HG03175 (cell line): ENCODE data around the gene CATSPERD.

Source experiments
- ATAC-seq: cut with Tn5 transposase; IDR thresholded peaks from one replicate; pipeline ENCODE4 v1.9.1; 2021; ENCODE audit warnings: mild to moderate bottlenecking, moderate library complexity; ENCODE audit not compliant: unreplicated experiment

Gene CATSPERD

GRCh38 chr19:5801796-5802619 lies 81.6 kb downstream of the CATSPERD start:
- ATAC-seq, result no peak

- no peak for ATAC-seq
These were observed 83.0 kb downstream of the CATSPERD start for GRCh38 chr19:5803441-5803751.

- ATAC-seq, result peak; percentile 75
These were observed 83.5 kb downstream of the CATSPERD start for GRCh38 chr19:5803752-5804515.

- no peak for ATAC-seq
These were observed 84.4 kb downstream of the CATSPERD start, which contains the start of gene NRTN for GRCh38 chr19:5804516-5805461. NRTN (plus strand) TSS chr19:5805067; CDS start chr19:5824166, 19,099 bp downstream.

- no peak for ATAC-seq
These were observed 85.2 kb downstream of the CATSPERD start for GRCh38 chr19:5805462-5806132.

GRCh38 chr19:5806133-5806489 lies 85.7 kb downstream of the CATSPERD start:
- ATAC-seq, result no peak

GRCh38 chr19:5806905-5807304 lies 86.5 kb downstream of the CATSPERD start:
- no peak for ATAC-seq

GRCh38 chr19:5808120-5808816 lies 87.8 kb downstream of the CATSPERD start:
- ATAC-seq, result no peak

- ATAC-seq, result no peak
These were observed 88.6 kb downstream of the CATSPERD start for GRCh38 chr19:5809053-5809452.

GRCh38 chr19:5809469-5809868 lies 89.0 kb downstream of the CATSPERD start:
- no peak for ATAC-seq

GRCh38 chr19:5811117-5811516 lies 90.7 kb downstream of the CATSPERD start:
- no peak for ATAC-seq

GRCh38 chr19:5814123-5814851 lies 93.8 kb downstream of the CATSPERD start:
- ATAC-seq, result no peak

GRCh38 chr19:5814852-5815246 lies 94.4 kb downstream of the CATSPERD start:
- ATAC-seq, result no peak

- ATAC-seq, result no peak
These were observed 96.8 kb downstream of the CATSPERD start for GRCh38 chr19:5817218-5817617.

GRCh38 chr19:5818594-5818993 lies 98.2 kb downstream of the CATSPERD start:
- ATAC-seq, result no peak

GRCh38 chr19:5820785-5821184 lies 100.3 kb downstream of the CATSPERD start:
- ATAC-seq, result no peak

- ATAC-seq, result no peak
These were observed 101.2 kb downstream of the CATSPERD start for GRCh38 chr19:5821521-5822180.

- no peak for ATAC-seq
These were observed 101.9 kb downstream of the CATSPERD start for GRCh38 chr19:5822181-5822844.
